Loucy (cell line): ENCODE data around the gene LCOR.
A peak's percentile ranks its signal among the peaks of the same experiment; 100 is the strongest.

Experiments used
- H2AFZ ChIP-seq: fragments of 200-600 bp; sonication (generic); 2 replicates; pipeline ENCODE4 v1.6.0; 2016; ENCODE audit warnings: antibody characterized with exemption, mild to moderate bottlenecking, low read length, moderate library complexity
- H3F3A ChIP-seq: fragments of 200-600 bp; 2 replicates; pipeline ENCODE4 v1.6.0; 2016; ENCODE audit warnings: antibody characterized with exemption, low read depth, mild to moderate bottlenecking
- H3K27me3 ChIP-seq: fragments of 200-600 bp; sonication (generic); 2 replicates; pipeline ENCODE4 v1.6.1; 2014; ENCODE audit warnings: low read length, mild to moderate bottlenecking; ENCODE audit not compliant: insufficient read depth, poor library complexity, severe bottlenecking
- H3K36me3 ChIP-seq: fragments of 200-600 bp; sonication (generic); 2 replicates; pipeline ENCODE4 v1.6.1; 2016; ENCODE audit warnings: low read length; ENCODE audit not compliant: insufficient read depth
- H3K4me1 ChIP-seq: fragments of 200-600 bp; sonication (generic); 2 replicates; pipeline ENCODE4 v1.5.1; 2014; ENCODE audit warnings: low read length, mild to moderate bottlenecking; ENCODE audit not compliant: insufficient read depth, poor library complexity, severe bottlenecking
- H3K4me2 ChIP-seq: fragments of 200-600 bp; sonication (generic); 2 replicates; pipeline ENCODE4 v1.6.0; 2014; ENCODE audit warnings: antibody characterized with exemption, low read length, low read depth, mild to moderate bottlenecking; ENCODE audit not compliant: poor library complexity, severe bottlenecking
- H3K4me3 ChIP-seq: fragments of 200-600 bp; sonication (generic); 2 replicates; pipeline ENCODE4 v1.5.1; 2014; ENCODE audit warnings: low read length, mild to moderate bottlenecking, mixed read lengths; ENCODE audit not compliant: poor library complexity, severe bottlenecking
- H3K79me2 ChIP-seq: fragments of 200-600 bp; sonication (generic); 2 replicates; pipeline ENCODE4 v1.6.1; 2014; ENCODE audit warnings: low read length; ENCODE audit not compliant: insufficient read depth
- H3K9ac ChIP-seq: fragments of 200-600 bp; sonication (generic); 2 replicates; pipeline ENCODE4 v1.6.0; 2014; ENCODE audit warnings: mild to moderate bottlenecking, low read depth, low read length, moderate library complexity; ENCODE audit not compliant: poor library complexity, severe bottlenecking
- H3K9me2 ChIP-seq: fragments of 200-600 bp; sonication (generic); replicated peaks from 2 replicates; pipeline ENCODE4 v1.6.1; 2016; ENCODE audit warnings: low read depth, low read length, mixed read lengths
- H3K9me3 ChIP-seq: fragments of 200-600 bp; sonication (generic); 2 replicates; pipeline ENCODE4 v1.6.1; 2014; ENCODE audit warnings: mild to moderate bottlenecking, antibody characterized with exemption, low read length, low read depth; ENCODE audit not compliant: insufficient read depth
- H4K20me1 ChIP-seq: fragments of 200-600 bp; sonication (generic); 2 replicates; pipeline ENCODE4 v1.6.0; 2014; ENCODE audit warnings: antibody characterized with exemption, low read length, mild to moderate bottlenecking; ENCODE audit not compliant: insufficient read depth, poor library complexity, severe bottlenecking
- CTCF ChIP-seq: fragments of 200-600 bp; sonication (generic); conservative IDR thresholded peaks from 2 replicates; pipeline ENCODE4 v1.5.1; 2014; ENCODE audit warnings: mild to moderate bottlenecking, antibody characterized with exemption, low read length
- EZH2phosphoT487 ChIP-seq: fragments of 200-600 bp; IDR thresholded peaks from 2 replicates; pipeline ENCODE4 v1.6.1; 2018; ENCODE audit warnings: antibody characterized with exemption, mild to moderate bottlenecking, moderate library complexity, borderline replicate concordance

LCOR gene

GRCh38 chr10:97024168-97025073 lies 192.3 kb downstream of the LCOR start:
- no peak overlapping the region for H3K4me3 ChIP-seq
- TF ChIP-seq CTCF: no peak
- TF ChIP-seq EZH2phosphoT487: no peak
- no peak overlapping the region for H3K9ac ChIP-seq
- H3K36me3 ChIP-seq: no peaks in the 10 kb centered on the region
- no peaks in the 10 kb centered on the region for H3K9me3 ChIP-seq
- peaks cover 6% of the 10 kb centered on the region for H3K4me1 ChIP-seq
- no peaks in the 10 kb centered on the region for H3F3A ChIP-seq
- no peak overlapping the region for H3K4me2 ChIP-seq
- no peaks in the 10 kb centered on the region for H3K79me2 ChIP-seq
- H4K20me1 ChIP-seq: no peaks in the 10 kb centered on the region
- no peaks in the 10 kb centered on the region for H3K27me3 ChIP-seq
- no peak overlapping the region for H2AFZ ChIP-seq
- no peaks in the 10 kb centered on the region for H3K9me2 ChIP-seq

GRCh38 chr10:97025613-97026242 lies 193.6 kb downstream of the LCOR start:
- no peak for TF ChIP-seq EZH2phosphoT487
- peak; percentile 93 for TF ChIP-seq CTCF
- H3K9me3 ChIP-seq: no peaks in the 10 kb centered on the region
- H3K4me3 ChIP-seq: no peak overlapping the region
- no peaks in the 10 kb centered on the region for H3F3A ChIP-seq
- H3K4me2 ChIP-seq: no peak overlapping the region
- no peaks in the 10 kb centered on the region for H4K20me1 ChIP-seq
- H3K27me3 ChIP-seq: no peaks in the 10 kb centered on the region
- no peaks in the 10 kb centered on the region for H3K36me3 ChIP-seq
- H3K9me2 ChIP-seq: no peaks in the 10 kb centered on the region
- no peaks in the 10 kb centered on the region for H3K79me2 ChIP-seq
- H3K4me1 ChIP-seq: peaks cover 6% of the 10 kb centered on the region
- no peak overlapping the region for H3K9ac ChIP-seq
- no peak overlapping the region for H2AFZ ChIP-seq

GRCh38 chr10:97028126-97028831 lies 196.2 kb downstream of the LCOR start:
- Histone ChIP-seq H2AFZ (no peak overlapping the region), H3K27me3 (no peaks in the 10 kb centered on the region), H3K4me1 (peaks cover 6% of the 10 kb centered on the region), H3K4me3 (no peak overlapping the region), H3K9me2 (no peaks in the 10 kb centered on the region), H4K20me1 (no peaks in the 10 kb centered on the region), H3K79me2 (no peaks in the 10 kb centered on the region), H3K4me2 (no peak overlapping the region), H3F3A (no peaks in the 10 kb centered on the region), H3K9me3 (no peaks in the 10 kb centered on the region), H3K9ac (no peak overlapping the region), H3K36me3 (no peaks in the 10 kb centered on the region)
- TF ChIP-seq EZH2phosphoT487 (no peak), CTCF (no peak)
